H9 (cell line): Measurements from ENCODE around the gene PHLDA1. TPM values are rescaled to one million over a fixed set of nuclear protein-coding genes. Genes with fewer than 3 reads are reported as not detected.

Experiments
- DNase-seq: peaks from one replicate; pipeline ENCODE4 v3.0.0-alpha.2; 2017
- H2AFZ ChIP-seq: one replicate; pipeline ENCODE4 v1.6.1; 2013; ENCODE audit warnings: mild to moderate bottlenecking, low read length, control low read depth, moderate library complexity
- H2AK5ac ChIP-seq: 2 replicates; pipeline ENCODE4 v1.6.1; 2013; ENCODE audit warnings: low read length, control low read depth, mixed read lengths; ENCODE audit not compliant: insufficient read length
- H2BK120ac ChIP-seq: one replicate; pipeline ENCODE4 v1.6.1; 2013; ENCODE audit warnings: low read depth, mild to moderate bottlenecking, low read length, control low read depth, inconsistent platforms; ENCODE audit not compliant: poor library complexity, severe bottlenecking
- H2BK12ac ChIP-seq: 2 replicates; pipeline ENCODE4 v1.6.1; 2013; ENCODE audit warnings: low read length, control low read depth, mixed read lengths, low read depth; ENCODE audit not compliant: insufficient read length
- H2BK15ac ChIP-seq: 2 replicates; pipeline ENCODE4 v1.6.1; 2013; ENCODE audit warnings: low read depth, low read length, control low read depth
- H2BK20ac ChIP-seq: one replicate; pipeline ENCODE4 v1.6.1; 2013; ENCODE audit warnings: low read depth, mild to moderate bottlenecking, low read length, control low read depth, inconsistent platforms; ENCODE audit not compliant: poor library complexity, severe bottlenecking
- H2BK5ac ChIP-seq: 2 replicates; pipeline ENCODE4 v1.6.1; 2013; ENCODE audit warnings: low read length, control low read depth, mixed read lengths; ENCODE audit not compliant: insufficient read length
- H3K14ac ChIP-seq: 2 replicates; pipeline ENCODE4 v1.6.1; 2013; ENCODE audit warnings: low read length, control low read depth; ENCODE audit not compliant: insufficient read depth
- H3K18ac ChIP-seq: 2 replicates; pipeline ENCODE4 v1.6.1; 2013; ENCODE audit warnings: low read depth, mild to moderate bottlenecking, mixed read lengths, low read length, control low read depth; ENCODE audit not compliant: insufficient read length
- H3K23ac ChIP-seq: 2 replicates; pipeline ENCODE4 v1.6.1; 2013; ENCODE audit warnings: low read length, control low read depth, mixed read lengths, low read depth; ENCODE audit not compliant: insufficient read length
- H3K23me2 ChIP-seq: 2 replicates; pipeline ENCODE4 v1.6.1; 2013; ENCODE audit warnings: low read depth, mild to moderate bottlenecking, mixed read lengths, low read length, control low read depth; ENCODE audit not compliant: insufficient read length, poor library complexity, severe bottlenecking
- H3K27ac ChIP-seq: 2 replicates; pipeline ENCODE4 v1.5.1; 2013; ENCODE audit warnings: low read length, control low read depth, mixed read lengths, low read depth; ENCODE audit not compliant: insufficient read length
- H3K27me3 ChIP-seq: 2 replicates; pipeline ENCODE4 v1.6.1; 2013; ENCODE audit warnings: low read length, control low read depth, inconsistent platforms; ENCODE audit not compliant: insufficient read depth
- H3K4ac ChIP-seq: 2 replicates; pipeline ENCODE4 v1.6.1; 2013; ENCODE audit warnings: low read depth, mild to moderate bottlenecking, control low read depth, inconsistent platforms, low read length, moderate library complexity
- H3K4me1 ChIP-seq: 2 replicates; pipeline ENCODE4 v1.6.1; 2013; ENCODE audit warnings: low read length, control low read depth, inconsistent platforms; ENCODE audit not compliant: insufficient read depth
- H3K4me2 ChIP-seq: 2 replicates; pipeline ENCODE4 v1.6.1; 2013; ENCODE audit warnings: low read length, control low read depth, mixed read lengths; ENCODE audit not compliant: insufficient read length, insufficient read depth
- H3K56ac ChIP-seq: 2 replicates; pipeline ENCODE4 v1.6.1; 2013; ENCODE audit warnings: low read depth, mild to moderate bottlenecking, mixed read lengths, low read length, control low read depth; ENCODE audit not compliant: insufficient read length
- H3K79me1 ChIP-seq: 2 replicates; pipeline ENCODE4 v1.6.1; 2013; ENCODE audit warnings: low read depth, mild to moderate bottlenecking, moderate library complexity, low read length, control low read depth, inconsistent platforms; ENCODE audit not compliant: insufficient read depth, poor library complexity, severe bottlenecking
- H3K79me2 ChIP-seq: 2 replicates; pipeline ENCODE4 v1.6.1; 2013; ENCODE audit warnings: low read length, control low read depth, inconsistent platforms; ENCODE audit not compliant: insufficient read depth
- H3K9ac ChIP-seq: 2 replicates; pipeline ENCODE4 v1.6.1; 2013; ENCODE audit warnings: low read length, control low read depth, mixed read lengths; ENCODE audit not compliant: insufficient read length; ENCODE audit errors: extremely low read depth
- H3K9me3 ChIP-seq: one replicate; pipeline ENCODE4 v1.6.1; 2013; ENCODE audit warnings: low read depth, low read length, inconsistent platforms; ENCODE audit not compliant: control insufficient read depth
- H3T11ph ChIP-seq: one replicate; pipeline ENCODE4 v1.6.1; 2013; ENCODE audit warnings: mild to moderate bottlenecking, low read length, control low read depth, inconsistent platforms
- H4K20me1 ChIP-seq: one replicate; pipeline ENCODE4 v1.6.1; 2013; ENCODE audit not compliant: control insufficient read depth, insufficient read length, insufficient read depth
- H4K5ac ChIP-seq: 2 replicates; pipeline ENCODE4 v1.6.1; 2013; ENCODE audit warnings: low read depth, mild to moderate bottlenecking, mixed read lengths, low read length, control low read depth; ENCODE audit not compliant: insufficient read length
- H4K8ac ChIP-seq: replicated peaks from 2 replicates; pipeline ENCODE4 v1.6.1; 2013; ENCODE audit warnings: low read length, control low read depth, mixed read lengths, low read depth; ENCODE audit not compliant: insufficient read length
- H4K91ac ChIP-seq: 2 replicates; pipeline ENCODE4 v1.6.1; 2013; ENCODE audit warnings: low read depth, mild to moderate bottlenecking, moderate library complexity, mixed read lengths, low read length, control low read depth; ENCODE audit not compliant: insufficient read length
- H3K27ac Mint-ChIP-seq, 3 experiments: 2 replicates in 2 of 3; 3 replicates in 1 of 3; pipeline ENCODE4 v1.8.0; 2020 to 2021; ENCODE audit warnings: mixed read lengths in 3 of 3, mild to moderate bottlenecking in 1 of 3, moderate library complexity in 1 of 3
- H3K27me3 Mint-ChIP-seq: 2 replicates; pipeline ENCODE4 v1.8.0; 2021; ENCODE audit warnings: low read depth, mild to moderate bottlenecking, moderate library complexity, mixed read lengths
- H3K36me3 Mint-ChIP-seq, 3 experiments: 2 replicates in 2 of 3; 3 replicates in 1 of 3; pipeline ENCODE4 v1.8.0; 2020 to 2021; ENCODE audit warnings: low read depth in 3 of 3, mixed read lengths in 3 of 3; ENCODE audit not compliant: insufficient read depth in 1 of 3
- H3K4me1 Mint-ChIP-seq, 2 experiments: 2 replicates each; pipeline ENCODE4 v1.8.0; 2020; ENCODE audit warnings: mixed read lengths in 2 of 2
- H3K4me3 Mint-ChIP-seq, 2 experiments: 2 replicates in 1 of 2; 3 replicates in 1 of 2; pipeline ENCODE4 v1.8.0; 2020 to 2021; ENCODE audit warnings: mild to moderate bottlenecking in 2 of 2, mixed read lengths in 2 of 2, moderate library complexity in 1 of 2
- H3K9me3 Mint-ChIP-seq, 2 experiments: 2 replicates in 1 of 2; 3 replicates in 1 of 2; pipeline ENCODE4 v1.8.0; 2020; ENCODE audit warnings: mild to moderate bottlenecking in 2 of 2, mixed read lengths in 2 of 2, moderate library complexity in 1 of 2
- CTCF ChIP-seq: fragments of 200-600 bp; sonication (generic); conservative IDR thresholded peaks from 3 replicates; pipeline ENCODE4 v1.8.0; 2021; ENCODE audit warnings: antibody characterized with exemption, mild to moderate bottlenecking
- WGBS: extraction: QIAGEN DNeasy Blood & Tissue Kit; methylation state at CpG from one replicate; pipeline ENCODE4 v1.1.7; 2013; ENCODE audit warnings: missing lambda C conversion rate, low lambda C conversion rate, mixed read lengths; ENCODE audit not compliant: insufficient read length; ENCODE audit errors: extremely low coverage; 5-methylcytosine and 5-hydroxymethylcytosine counted together
- total RNA-seq: library from RNA; stranded (reverse); gene quantifications from 2 replicates; pipeline ENCODE4 v1.2.1, GENCODE V29; 2021

The PHLDA1 gene
- total RNA-seq, 1 experiment from 2014 or later = 106 TPM

- Histone ChIP-seq H3T11ph (no peak overlapping the region), H3K79me1 (no peaks in the 10 kb centered on the region), H4K5ac (no peak overlapping the region), H3K56ac (no peak overlapping the region), H3K18ac (no peak overlapping the region), H3K4ac (no peak overlapping the region), H2BK5ac (no peak overlapping the region), H3K9me3 (no peaks in the 10 kb centered on the region), H2BK12ac (no peak overlapping the region), H4K91ac (no peak overlapping the region), H2AFZ (no peak overlapping the region), H3K4me1 (peaks cover 2% of the 10 kb centered on the region; the same call in 1 of the 2 replicates), H3K27me3 (no peaks in the 10 kb centered on the region), H2BK120ac (no peak overlapping the region), H2BK15ac (no peak overlapping the region), H4K8ac (no peak overlapping the region), H3K23me2 (no peaks in the 10 kb centered on the region), H3K79me2 (peaks cover 4% of the 10 kb centered on the region; the same call in 1 of the 2 replicates), H3K4me2 (no peak overlapping the region), H2BK20ac (no peak overlapping the region), H2AK5ac (no peak overlapping the region), H4K20me1 (no peaks in the 10 kb centered on the region), H3K27ac (no peak overlapping the region), H3K14ac (no peak overlapping the region), H3K23ac (no peak overlapping the region), H3K9ac (no peak overlapping the region)
- no peak overlapping the region for H3K4me3 Mint-ChIP-seq
- no peak for TF ChIP-seq CTCF
- peak overlapping the region in 2 of 3 experiments; percentile 59 to 89; a peak in 4 of 7 replicates for H3K27ac Mint-ChIP-seq
- no CpG with 5 or more reads among the region's 3 CpGs for WGBS
- no peaks in the 10 kb centered on the region for H3K9me3 Mint-ChIP-seq
- peaks cover 40 to 46% of the 10 kb centered on the region in 2 experiments for H3K4me1 Mint-ChIP-seq
- H3K27me3 Mint-ChIP-seq = no peaks in the 10 kb centered on the region
- peaks cover 5 to 36% (median 28%) of the 10 kb centered on the region in 3 experiments; a peak in 4 of 7 replicates for H3K36me3 Mint-ChIP-seq
- no peak for DNase-seq
Observed at GRCh38 chr12:76024942-76025600, 6.5 kb downstream of the PHLDA1 start.
